Stomach (tissue), 4 donors: ENCODE results near the gene SLC25A31.

ENCODE experiments used
- CTCF ChIP-seq, 7 experiments: fragments of 450-650 bp in 4 of 7; fragments of 200-600 bp in 3 of 7; sonication (generic) in 3 of 7; IDR thresholded peaks; one replicate each; pipeline ENCODE4 v1.5.1; 2016 to 2019; ENCODE audit warnings: antibody characterized with exemption in 7 of 7, control low read depth in 2 of 7, mild to moderate bottlenecking in 1 of 7
- POLR2A ChIP-seq, 4 donors: fragments of 450-650 bp; IDR thresholded peaks; one replicate each; pipeline ENCODE4 v1.6.1; 2016; ENCODE audit warnings: antibody characterized with exemption in 4 of 4, control low read depth in 2 of 4, mild to moderate bottlenecking in 1 of 4, moderate library complexity in 1 of 4

- TF ChIP-seq CTCF (IDR thresholded peaks at IDR 0.05) (no peak), POLR2A (IDR thresholded peaks at IDR 0.05) (no peak)
Measured at GRCh38 chr4:127822430-127822829, 92.2 kb downstream of the SLC25A31 start.
